ENCODE results near the gene SASH1. TPM values are rescaled to one million over a fixed set of nuclear protein-coding genes. Genes with fewer than 3 reads are reported as not detected.

Gene SASH1
- total RNA-seq, 1 experiment from 2014 or later, result 42.0 TPM

DNA sequence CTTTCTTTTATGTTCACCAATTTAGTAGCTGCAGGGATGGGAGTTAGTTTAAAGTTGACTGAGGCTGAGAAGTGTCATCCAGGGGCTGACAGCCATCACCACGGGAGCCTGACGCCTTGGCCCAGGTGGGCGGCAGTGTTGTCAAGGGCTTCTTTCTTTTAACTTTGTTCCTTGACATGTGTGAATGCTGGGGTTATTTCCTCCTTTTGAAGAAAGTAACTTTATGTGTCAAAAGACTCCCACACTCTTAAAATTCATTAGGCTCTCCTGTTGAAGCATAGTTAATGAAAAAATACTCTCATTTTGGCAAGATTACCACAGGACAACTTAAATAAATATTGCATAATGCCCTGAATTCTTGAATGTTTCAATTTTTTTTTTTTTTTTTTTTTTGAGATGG is 50.0 kb downstream of the SASH1 start:
- Histone ChIP-seq H3K4me3 (ENCODE audit: low read depth, low read length) (no peak overlapping the region), H3K4me1 (no peaks in the 10 kb centered on the region), H3K36me3 (ENCODE audit: control insufficient read depth, insufficient read depth, low read length) (no peaks in the 10 kb centered on the region), H3K27me3 (replicated peaks; ENCODE audit: control insufficient read depth, insufficient read depth, low read length) (no peaks in the 10 kb centered on the region), H3K9me3 (no peaks in the 10 kb centered on the region)
- Mint-ChIP-seq H3K27ac (ENCODE audit: unreplicated experiment) (no peak overlapping the region), H3K36me3 (ENCODE audit: insufficient read depth, unreplicated experiment) (peaks cover 31% of the 10 kb centered on the region), H3K9me3 (ENCODE audit: unreplicated experiment) (no peaks in the 10 kb centered on the region), H3K4me3 (ENCODE audit: unreplicated experiment) (no peak overlapping the region), H3K27me3 (ENCODE audit: insufficient read depth, unreplicated experiment) (no peaks in the 10 kb centered on the region), H3K4me1 (ENCODE audit: low read depth, unreplicated experiment) (peaks cover 6% of the 10 kb centered on the region)
- intact Hi-C loops (cut with micrococcal nuclease; ENCODE audit: unreplicated experiment), result no loop called here
- no TSS peak for BruUV-seq (replicated peaks)
- POLR2A ChIA-PET, result no interaction called here
- TF ChIP-seq, protein P1, sequence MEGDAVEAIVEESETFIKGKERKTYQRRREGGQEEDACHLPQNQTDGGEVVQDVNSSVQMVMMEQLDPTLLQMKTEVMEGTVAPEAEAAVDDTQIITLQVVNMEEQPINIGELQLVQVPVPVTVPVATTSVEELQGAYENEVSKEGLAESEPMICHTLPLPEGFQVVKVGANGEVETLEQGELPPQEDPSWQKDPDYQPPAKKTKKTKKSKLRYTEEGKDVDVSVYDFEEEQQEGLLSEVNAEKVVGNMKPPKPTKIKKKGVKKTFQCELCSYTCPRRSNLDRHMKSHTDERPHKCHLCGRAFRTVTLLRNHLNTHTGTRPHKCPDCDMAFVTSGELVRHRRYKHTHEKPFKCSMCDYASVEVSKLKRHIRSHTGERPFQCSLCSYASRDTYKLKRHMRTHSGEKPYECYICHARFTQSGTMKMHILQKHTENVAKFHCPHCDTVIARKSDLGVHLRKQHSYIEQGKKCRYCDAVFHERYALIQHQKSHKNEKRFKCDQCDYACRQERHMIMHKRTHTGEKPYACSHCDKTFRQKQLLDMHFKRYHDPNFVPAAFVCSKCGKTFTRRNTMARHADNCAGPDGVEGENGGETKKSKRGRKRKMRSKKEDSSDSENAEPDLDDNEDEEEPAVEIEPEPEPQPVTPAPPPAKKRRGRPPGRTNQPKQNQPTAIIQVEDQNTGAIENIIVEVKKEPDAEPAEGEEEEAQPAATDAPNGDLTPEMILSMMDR (IDR thresholded peaks at IDR 0.05; ENCODE audit: insufficient read depth in 1 of 2, low read depth in 1 of 2, low read length in 1 of 2, severe bottlenecking in 1 of 2, unreplicated experiment in 1 of 2), result no peak
- DNase-seq, result no peak
- CTCF ChIA-PET, result no interaction called here

GRCh38 chr6:148395583-148396101 is 53.0 kb downstream of the SASH1 start:
- H3K9me3 Mint-ChIP-seq (ENCODE audit: unreplicated experiment), result no peaks in the 10 kb centered on the region
- TF ChIP-seq, protein P1 (IDR thresholded peaks at IDR 0.05; ENCODE audit: insufficient read depth in 1 of 2, low read depth in 1 of 2, low read length in 1 of 2, severe bottlenecking in 1 of 2, unreplicated experiment in 1 of 2), result no peak
- H3K4me1 Mint-ChIP-seq (ENCODE audit: low read depth, unreplicated experiment), result no peaks in the 10 kb centered on the region
- 0 out of 2 replicates have a peak, but pooled peaks cover 7% of the 10 kb centered on the region for H3K4me1 ChIP-seq
- H3K36me3 ChIP-seq (ENCODE audit: control insufficient read depth, insufficient read depth, low read length), result no peaks in the 10 kb centered on the region
- no peaks in the 10 kb centered on the region for H3K9me3 ChIP-seq
- H3K36me3 Mint-ChIP-seq (ENCODE audit: insufficient read depth, unreplicated experiment), result peaks cover 26% of the 10 kb centered on the region
- BruUV-seq (replicated peaks), result no TSS peak
- H3K27ac Mint-ChIP-seq (ENCODE audit: unreplicated experiment), result no peak overlapping the region
- intact Hi-C loops (cut with micrococcal nuclease; ENCODE audit: unreplicated experiment), result no loop called here
- ChIA-PET POLR2A (no interaction called here), CTCF (no interaction called here)
- no peak for DNase-seq
- H3K4me3 ChIP-seq (ENCODE audit: low read depth, low read length), result no peak overlapping the region
- H3K27me3 Mint-ChIP-seq (ENCODE audit: insufficient read depth, unreplicated experiment), result no peaks in the 10 kb centered on the region
- H3K27me3 ChIP-seq (replicated peaks; ENCODE audit: control insufficient read depth, insufficient read depth, low read length), result no peaks in the 10 kb centered on the region
- H3K4me3 Mint-ChIP-seq (ENCODE audit: unreplicated experiment), result no peak overlapping the region

- H3K4me3 ChIP-seq (ENCODE audit: low read depth, low read length), result no peak overlapping the region
- H3K9me3 Mint-ChIP-seq (ENCODE audit: unreplicated experiment), result no peaks in the 10 kb centered on the region
- H3K27ac Mint-ChIP-seq (ENCODE audit: unreplicated experiment), result no peak overlapping the region
- no peak overlapping the region for H3K4me3 Mint-ChIP-seq (ENCODE audit: unreplicated experiment)
- TF ChIP-seq, protein P1 (IDR thresholded peaks at IDR 0.05; ENCODE audit: insufficient read depth in 1 of 2, low read depth in 1 of 2, low read length in 1 of 2, severe bottlenecking in 1 of 2, unreplicated experiment in 1 of 2), result no peak
- H3K27me3 ChIP-seq (replicated peaks; ENCODE audit: control insufficient read depth, insufficient read depth, low read length), result no peaks in the 10 kb centered on the region
- no peaks in the 10 kb centered on the region for H3K27me3 Mint-ChIP-seq (ENCODE audit: insufficient read depth, unreplicated experiment)
- peaks cover 2% of the 10 kb centered on the region for H3K4me1 Mint-ChIP-seq (ENCODE audit: low read depth, unreplicated experiment)
- BruUV-seq (replicated peaks), result no TSS peak
- intact Hi-C loops (cut with micrococcal nuclease; ENCODE audit: unreplicated experiment), result no loop called here
- H3K36me3 ChIP-seq (ENCODE audit: control insufficient read depth, insufficient read depth, low read length), result no peaks in the 10 kb centered on the region
- DNase-seq, result no peak
- H3K4me1 ChIP-seq, result peaks cover 15% of the 10 kb centered on the region
- peaks cover 19% of the 10 kb centered on the region for H3K36me3 Mint-ChIP-seq (ENCODE audit: insufficient read depth, unreplicated experiment)
- no peaks in the 10 kb centered on the region for H3K9me3 ChIP-seq
- CTCF ChIA-PET, result interaction anchor here (1.0 kb wide), 1 partner anchor 219 kb away, joined by 3 read pairs; no protein-coding TSS in a partner anchor
- POLR2A ChIA-PET, result no interaction called here
These were observed 53.8 kb downstream of the SASH1 start for GRCh38 chr6:148396411-148396810.
